ENCODE measurements around the gene DKC1.

DKC1 gene

GRCh38 chrX:154762537-154763296 is at the start of gene DKC1:
TSS of gene DKC1 (plus strand) at chrX:154762864. CDS start at chrX:154762966, 102 bp downstream.
- Histone ChIP-seq H3K27ac (ENCODE audit: low read length) (no peak within 1 kb of the TSS), H3K4me1 (ENCODE audit: control insufficient read depth, insufficient read depth, low read length) (no peaks in the 10 kb centered on the region), H3K4me3 (ENCODE audit: low read length) (peak within 1 kb of the TSS; percentile 82; the same call in 1 of the 2 replicates), H3K36me3 (ENCODE audit: control insufficient read depth, insufficient read depth, low read length) (peaks cover 11% of the 10 kb centered on the region; the same call in 1 of the 2 replicates), H3K27me3 (ENCODE audit: control insufficient read depth, insufficient read depth, low read length) (no peaks in the 10 kb centered on the region), H3K9me3 (ENCODE audit: control insufficient read depth, insufficient read depth, low read length) (no peaks in the 10 kb centered on the region)
- WGBS (ENCODE audit: insufficient coverage, insufficient read length): no CpG with 5 or more reads among the region's 84 CpGs
- DNase-seq (ENCODE audit: low read depth, low spot score): peak; percentile 82

- WGBS (ENCODE audit: insufficient coverage, insufficient read length): no CpG with 5 or more reads among the region's 2 CpGs
- DNase-seq (ENCODE audit: low read depth, low spot score): peak; percentile 22
- Histone ChIP-seq H3K4me1 (ENCODE audit: control insufficient read depth, insufficient read depth, low read length) (no peaks in the 10 kb centered on the region), H3K27me3 (ENCODE audit: control insufficient read depth, insufficient read depth, low read length) (no peaks in the 10 kb centered on the region), H3K27ac (ENCODE audit: low read length) (no peak overlapping the region), H3K36me3 (ENCODE audit: control insufficient read depth, insufficient read depth, low read length) (no peaks in the 10 kb centered on the region), H3K9me3 (ENCODE audit: control insufficient read depth, insufficient read depth, low read length) (no peaks in the 10 kb centered on the region), H3K4me3 (ENCODE audit: low read length) (no peak overlapping the region)
Observed at GRCh38 chrX:154714925-154715324, 47.7 kb upstream of the DKC1 start.

GRCh38 chrX:154715825-154716224 is 46.8 kb upstream of the DKC1 start:
- WGBS (ENCODE audit: insufficient coverage, insufficient read length): no CpG with 5 or more reads among the region's 5 CpGs
- Histone ChIP-seq H3K9me3 (ENCODE audit: control insufficient read depth, insufficient read depth, low read length) (no peaks in the 10 kb centered on the region), H3K27me3 (ENCODE audit: control insufficient read depth, insufficient read depth, low read length) (no peaks in the 10 kb centered on the region), H3K4me3 (ENCODE audit: low read length) (no peak overlapping the region), H3K27ac (ENCODE audit: low read length) (no peak overlapping the region), H3K4me1 (ENCODE audit: control insufficient read depth, insufficient read depth, low read length) (no peaks in the 10 kb centered on the region), H3K36me3 (ENCODE audit: control insufficient read depth, insufficient read depth, low read length) (no peaks in the 10 kb centered on the region)
- no peak for DNase-seq (ENCODE audit: low read depth, low spot score)

- H3K9me3 ChIP-seq (ENCODE audit: control insufficient read depth, insufficient read depth, low read length): no peaks in the 10 kb centered on the region
- no peak overlapping the region for H3K4me3 ChIP-seq (ENCODE audit: low read length)
- no CpG with 5 or more reads among the region's 7 CpGs for WGBS (ENCODE audit: insufficient coverage, insufficient read length)
- no peaks in the 10 kb centered on the region for H3K4me1 ChIP-seq (ENCODE audit: control insufficient read depth, insufficient read depth, low read length)
- no peaks in the 10 kb centered on the region for H3K27me3 ChIP-seq (ENCODE audit: control insufficient read depth, insufficient read depth, low read length)
- H3K27ac ChIP-seq (ENCODE audit: low read length): no peak overlapping the region
- no peaks in the 10 kb centered on the region for H3K36me3 ChIP-seq (ENCODE audit: control insufficient read depth, insufficient read depth, low read length)
- no peak for DNase-seq (ENCODE audit: low read depth, low spot score)
Observed at GRCh38 chrX:154717824-154718223, 44.8 kb upstream of the DKC1 start.

- WGBS (ENCODE audit: insufficient coverage, insufficient read length): no CpG with 5 or more reads among the region's 1 CpG
- no peak overlapping the region for H3K4me3 ChIP-seq (ENCODE audit: low read length)
- no peaks in the 10 kb centered on the region for H3K4me1 ChIP-seq (ENCODE audit: control insufficient read depth, insufficient read depth, low read length)
- no peaks in the 10 kb centered on the region for H3K36me3 ChIP-seq (ENCODE audit: control insufficient read depth, insufficient read depth, low read length)
- H3K27me3 ChIP-seq (ENCODE audit: control insufficient read depth, insufficient read depth, low read length): no peaks in the 10 kb centered on the region
- no peaks in the 10 kb centered on the region for H3K9me3 ChIP-seq (ENCODE audit: control insufficient read depth, insufficient read depth, low read length)
- DNase-seq (ENCODE audit: low read depth, low spot score): no peak
- H3K27ac ChIP-seq (ENCODE audit: low read length): no peak overlapping the region
Observed at GRCh38 chrX:154718616-154719015, 44.0 kb upstream of the DKC1 start.

GRCh38 chrX:154719132-154719675 is 43.5 kb upstream of the DKC1 start:
- no peak overlapping the region for H3K4me3 ChIP-seq (ENCODE audit: low read length)
- no peak overlapping the region for H3K27ac ChIP-seq (ENCODE audit: low read length)
- DNase-seq (ENCODE audit: low read depth, low spot score): no peak
- no peaks in the 10 kb centered on the region for H3K36me3 ChIP-seq (ENCODE audit: control insufficient read depth, insufficient read depth, low read length)
- H3K4me1 ChIP-seq (ENCODE audit: control insufficient read depth, insufficient read depth, low read length): no peaks in the 10 kb centered on the region
- H3K27me3 ChIP-seq (ENCODE audit: control insufficient read depth, insufficient read depth, low read length): no peaks in the 10 kb centered on the region
- no peaks in the 10 kb centered on the region for H3K9me3 ChIP-seq (ENCODE audit: control insufficient read depth, insufficient read depth, low read length)
- no CpG with 5 or more reads among the region's 6 CpGs for WGBS (ENCODE audit: insufficient coverage, insufficient read length)

- no peaks in the 10 kb centered on the region for H3K4me1 ChIP-seq (ENCODE audit: control insufficient read depth, insufficient read depth, low read length)
- H3K9me3 ChIP-seq (ENCODE audit: control insufficient read depth, insufficient read depth, low read length): no peaks in the 10 kb centered on the region
- DNase-seq (ENCODE audit: low read depth, low spot score): no peak
- H3K36me3 ChIP-seq (ENCODE audit: control insufficient read depth, insufficient read depth, low read length): no peaks in the 10 kb centered on the region
- no peak overlapping the region for H3K4me3 ChIP-seq (ENCODE audit: low read length)
- no CpG with 5 or more reads among the region's 4 CpGs for WGBS (ENCODE audit: insufficient coverage, insufficient read length)
- no peak overlapping the region for H3K27ac ChIP-seq (ENCODE audit: low read length)
- no peaks in the 10 kb centered on the region for H3K27me3 ChIP-seq (ENCODE audit: control insufficient read depth, insufficient read depth, low read length)
Observed at GRCh38 chrX:154720067-154720466, 42.6 kb upstream of the DKC1 start.

GRCh38 chrX:154721155-154721554 is 41.5 kb upstream of the DKC1 start:
- Histone ChIP-seq H3K36me3 (ENCODE audit: control insufficient read depth, insufficient read depth, low read length) (no peaks in the 10 kb centered on the region), H3K4me1 (ENCODE audit: control insufficient read depth, insufficient read depth, low read length) (no peaks in the 10 kb centered on the region)

GRCh38 chrX:154724993-154725756 is 37.5 kb upstream of the DKC1 start:
- no peaks in the 10 kb centered on the region for H3K36me3 ChIP-seq (ENCODE audit: control insufficient read depth, insufficient read depth, low read length)
- no peaks in the 10 kb centered on the region for H3K4me1 ChIP-seq (ENCODE audit: control insufficient read depth, insufficient read depth, low read length)
- H3K27ac ChIP-seq (ENCODE audit: low read length): no peak overlapping the region
- no peaks in the 10 kb centered on the region for H3K27me3 ChIP-seq (ENCODE audit: control insufficient read depth, insufficient read depth, low read length)
- WGBS (ENCODE audit: insufficient coverage, insufficient read length): no CpG with 5 or more reads among the region's 2 CpGs
- no peak for DNase-seq (ENCODE audit: low read depth, low spot score)
- H3K9me3 ChIP-seq (ENCODE audit: control insufficient read depth, insufficient read depth, low read length): no peaks in the 10 kb centered on the region
- H3K4me3 ChIP-seq (ENCODE audit: low read length): no peak overlapping the region

More at GRCh38 chrX:154721155-154721554, 41.5 kb upstream of the DKC1 start:
- Histone ChIP-seq H3K27me3 (ENCODE audit: control insufficient read depth, insufficient read depth, low read length) (no peaks in the 10 kb centered on the region), H3K9me3 (ENCODE audit: control insufficient read depth, insufficient read depth, low read length) (no peaks in the 10 kb centered on the region), H3K4me3 (ENCODE audit: low read length) (no peak overlapping the region), H3K27ac (ENCODE audit: low read length) (no peak overlapping the region)
- WGBS (ENCODE audit: insufficient coverage, insufficient read length): no CpG with 5 or more reads among the region's 3 CpGs
- DNase-seq (ENCODE audit: low read depth, low spot score): no peak

- Histone ChIP-seq H3K4me1 (ENCODE audit: control insufficient read depth, insufficient read depth, low read length) (no peaks in the 10 kb centered on the region), H3K27me3 (ENCODE audit: control insufficient read depth, insufficient read depth, low read length) (no peaks in the 10 kb centered on the region), H3K27ac (ENCODE audit: low read length) (no peak overlapping the region), H3K36me3 (ENCODE audit: control insufficient read depth, insufficient read depth, low read length) (no peaks in the 10 kb centered on the region), H3K9me3 (ENCODE audit: control insufficient read depth, insufficient read depth, low read length) (no peaks in the 10 kb centered on the region), H3K4me3 (ENCODE audit: low read length) (no peak overlapping the region)
- WGBS (ENCODE audit: insufficient coverage, insufficient read length): no CpG with 5 or more reads among the region's 1 CpG
- DNase-seq (ENCODE audit: low read depth, low spot score): no peak
Observed at GRCh38 chrX:154727418-154727817, 35.2 kb upstream of the DKC1 start.
